ENCODE data around the gene VIPAS39. TPM values are rescaled to one million over a fixed set of nuclear protein-coding genes. Genes with fewer than 3 reads are reported as not detected.

VIPAS39 gene
- total and polyA plus RNA-seq, 9 of the 15 experiments (the other 6 are each of a cell fraction or from before 2014, with no cell fraction given): 5.7 to 25.6 (median 9.9) TPM

- TF ChIP-seq ZNF609 (CRISPR knock-in tag; IDR thresholded peaks at IDR 0.05; ENCODE audit: borderline replicate concordance) (no peak), PHB2 (IDR thresholded peaks at IDR 0.05; ENCODE audit: low read depth) (no peak), ZNF224 (CRISPR knock-in tag; IDR thresholded peaks at IDR 0.05) (no peak)
- TF ChIP-seq, protein P1, sequence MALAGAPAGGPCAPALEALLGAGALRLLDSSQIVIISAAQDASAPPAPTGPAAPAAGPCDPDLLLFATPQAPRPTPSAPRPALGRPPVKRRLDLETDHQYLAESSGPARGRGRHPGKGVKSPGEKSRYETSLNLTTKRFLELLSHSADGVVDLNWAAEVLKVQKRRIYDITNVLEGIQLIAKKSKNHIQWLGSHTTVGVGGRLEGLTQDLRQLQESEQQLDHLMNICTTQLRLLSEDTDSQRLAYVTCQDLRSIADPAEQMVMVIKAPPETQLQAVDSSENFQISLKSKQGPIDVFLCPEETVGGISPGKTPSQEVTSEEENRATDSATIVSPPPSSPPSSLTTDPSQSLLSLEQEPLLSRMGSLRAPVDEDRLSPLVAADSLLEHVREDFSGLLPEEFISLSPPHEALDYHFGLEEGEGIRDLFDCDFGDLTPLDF (CRISPR knock-in tag; IDR thresholded peaks at IDR 0.05): no peak
Observed at GRCh38 chr14:77485901-77486678, 28.7 kb upstream of the VIPAS39 start (continued).
